B cell (primary cell): ENCODE measurements around the gene PPP2R2D. TPM values are rescaled to one million over a fixed set of nuclear protein-coding genes. Genes with fewer than 3 reads are reported as not detected.

ENCODE experiments used
- ATAC-seq: fragments of 200-7000 bp; cut with Tn5 transposase; one replicate; pipeline ENCODE4 v1.10.0; 2021; ENCODE audit warnings: low read depth, mild to moderate bottlenecking, moderate number of reproducible peaks, moderate library complexity
- CTCF ChIA-PET: fragments of 350-600 bp; sonication (Branson Sonifier 250); formaldehyde crosslinking; loops from one replicate; lab custom pipeline; 2021; ENCODE audit warnings: antibody characterized with exemption, inconsistent platforms; lab: Charles Lee
- POLR2A ChIA-PET: fragments of 350-600 bp; sonication (Branson Sonifier 250); formaldehyde crosslinking; loops from one replicate; lab custom pipeline; 2021; ENCODE audit warnings: antibody characterized with exemption; lab: Charles Lee
- DNase-seq: peaks from one replicate; pipeline ENCODE4 v3.0.0; 2013
- H2AFZ ChIP-seq: 2 replicates; pipeline ENCODE4 v1.6.1; 2012; ENCODE audit warnings: mild to moderate bottlenecking, low read depth, low read length; ENCODE audit not compliant: insufficient read depth, poor library complexity, severe bottlenecking
- H3K27ac ChIP-seq, 2 donors: 1 replicate in 1 of 2; 2 replicates in 1 of 2; pipeline ENCODE4 v1.5.1; 2012 to 2013; ENCODE audit warnings: low read length in 2 of 2, mild to moderate bottlenecking in 2 of 2, moderate library complexity in 1 of 2
- H3K27me3 ChIP-seq, 4 experiments: fragments of 200-600 bp in 1 of 4; sonication (generic) in 1 of 4; replicated peaks in 1 of 4; 1 replicate in 2 of 4; 2 replicates in 2 of 4; pipeline versions ENCODE4 v1.6.1 to v1.7.0; 2013 to 2016; ENCODE audit warnings: low read length in 3 of 4, mild to moderate bottlenecking in 2 of 4, mixed read lengths in 1 of 4, moderate library complexity in 1 of 4; ENCODE audit not compliant: insufficient read depth in 4 of 4, control insufficient read depth in 3 of 4; ENCODE audit errors: control extremely low read depth in 1 of 4
- H3K36me3 ChIP-seq, 2 experiments: replicated peaks in 1 of 2; 1 replicate in 1 of 2; 2 replicates in 1 of 2; pipeline versions ENCODE4 v1.6.1 to v1.7.1; 2013; ENCODE audit warnings: low read length in 1 of 2; ENCODE audit not compliant: insufficient read depth in 2 of 2, control insufficient read depth in 1 of 2; ENCODE audit errors: control extremely low read depth in 1 of 2, extremely low read depth in 1 of 2
- H3K4me1 ChIP-seq, 2 donors: fragments of 200-600 bp in 1 of 2; sonication (generic) in 1 of 2; 1 replicate in 1 of 2; 2 replicates in 1 of 2; pipeline versions ENCODE4 v1.5.1 to v1.6.1; 2013 to 2017; ENCODE audit warnings: low read length in 2 of 2; ENCODE audit not compliant: control insufficient read depth in 2 of 2, insufficient read depth in 2 of 2
- H3K4me2 ChIP-seq: replicated peaks from 2 replicates; pipeline ENCODE3; 2012; ENCODE audit warnings: mild to moderate bottlenecking, low read depth, low read length; ENCODE audit not compliant: poor library complexity, severe bottlenecking
- H3K4me3 ChIP-seq, 5 experiments: fragments of 200-600 bp in 1 of 5; sonication (generic) in 1 of 5; 1 replicate in 3 of 5; 2 replicates in 2 of 5; pipeline versions ENCODE4 v1.5.1 to v1.7.0; 2011 to 2016; ENCODE audit warnings: low read length in 4 of 5, mild to moderate bottlenecking in 4 of 5, low read depth in 2 of 5, control low read depth in 1 of 5, moderate library complexity in 1 of 5; ENCODE audit not compliant: insufficient read depth in 1 of 5; ENCODE audit errors: control extremely low read depth in 1 of 5, extremely low read depth in 1 of 5
- H3K79me2 ChIP-seq: fragments of 200-600 bp; sonication (generic); one replicate; pipeline ENCODE4 v1.6.0; 2016; ENCODE audit warnings: low read length; ENCODE audit not compliant: control insufficient read depth, insufficient read depth
- H3K9ac ChIP-seq: fragments of 200-600 bp; sonication (generic); 2 replicates; pipeline ENCODE4 v1.6.1; 2017; ENCODE audit warnings: mild to moderate bottlenecking, low read length, moderate library complexity
- H3K9me3 ChIP-seq, 3 donors: one replicate each; pipeline versions ENCODE4 v1.6.1 to v1.7.1; 2013; ENCODE audit warnings: low read length in 2 of 3; ENCODE audit not compliant: control insufficient read depth in 2 of 3, insufficient read depth in 1 of 3; ENCODE audit errors: control extremely low read depth in 1 of 3
- H4K20me1 ChIP-seq: 2 replicates; pipeline ENCODE4 v1.6.0; 2012; ENCODE audit warnings: mild to moderate bottlenecking, low read length; ENCODE audit not compliant: insufficient read depth, control insufficient read depth, poor library complexity, severe bottlenecking
- H3K27ac Mint-ChIP-seq: one replicate; pipeline ENCODE4 v1.8.0; 2021; ENCODE audit warnings: mixed read lengths
- H3K27me3 Mint-ChIP-seq: one replicate; pipeline ENCODE4 v1.8.0; 2021; ENCODE audit warnings: mixed read lengths
- H3K4me1 Mint-ChIP-seq: one replicate; pipeline ENCODE4 v1.8.0; 2021; ENCODE audit warnings: mixed read lengths
- H3K4me3 Mint-ChIP-seq: one replicate; pipeline ENCODE4 v1.8.0; 2021; ENCODE audit warnings: mixed read lengths
- H3K9me3 Mint-ChIP-seq: one replicate; pipeline ENCODE4 v1.8.0; 2022; ENCODE audit warnings: mixed read lengths; ENCODE audit not compliant: insufficient read depth
- EZH2 ChIP-seq: IDR thresholded peaks from 2 replicates; pipeline ENCODE4 v1.6.1; 2012; ENCODE audit warnings: borderline replicate concordance, low read depth, mild to moderate bottlenecking, moderate library complexity, low read length; ENCODE audit not compliant: insufficient read depth, poor library complexity, severe bottlenecking
- WGBS: methylation state at CpG from one replicate; pipeline ENCODE4 v1.1.5; 2013; ENCODE audit warnings: missing lambda C conversion rate; ENCODE audit not compliant: insufficient coverage; 5-methylcytosine and 5-hydroxymethylcytosine counted together
- intact Hi-C: fragments of 100-400 bp; cut with micrococcal nuclease; formaldehyde crosslinking; loops from one replicate; pipeline ENCODE4 v1.10.0; 2022
- polyA plus RNA-seq: library from polyadenylated mRNA; depleted of rRNA; stranded (reverse); fragments of >200 nt; gene quantifications from 2 replicates; pipeline ENCODE4 v1.2.3, GENCODE V29; 2012
- total RNA-seq, 2 donors: library from RNA; stranded (reverse); fragments of 120-200 nt in 1 of 2; gene quantifications; 1 replicate in 1 of 2; 2 replicates in 1 of 2; pipeline versions ENCODE4 v1.2.3 to v1.2.4, GENCODE V29; 2013 to 2022
- TF ChIP-seq, protein P1 (sequence below): fragments of 200-600 bp; IDR thresholded peaks from one replicate; pipeline ENCODE4 v1.8.0; 2022; ENCODE audit warnings: antibody characterized with exemption, mild to moderate bottlenecking

The PPP2R2D gene
- total and polyA plus RNA-seq, 2 donors (not counting 1 experiment from before 2014, with no cell fraction given), result 25.8 to 45.6 TPM

DNA sequence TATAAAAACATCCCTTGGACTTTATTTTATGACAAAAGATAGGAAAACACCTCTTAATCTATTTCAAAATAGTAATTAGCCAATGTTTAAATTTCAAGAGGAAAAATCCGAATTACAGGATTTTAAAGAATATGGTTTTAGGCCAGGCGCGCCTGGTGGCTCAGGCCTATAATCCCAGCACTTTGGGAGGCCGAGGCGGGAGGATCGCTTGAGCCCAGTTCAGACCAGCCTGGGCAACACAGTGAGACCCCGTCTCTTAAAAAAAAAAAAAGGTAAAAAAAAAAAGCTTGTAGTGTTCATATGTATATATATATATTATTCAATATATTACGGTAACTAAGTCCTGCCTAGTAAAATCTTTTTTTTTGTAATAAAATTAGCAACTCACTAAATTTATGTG is 79.5 kb downstream of the PPP2R2D start:
- H3K27me3 ChIP-seq, result peaks cover 0 to 8% (median 0%) of the 10 kb centered on the region in 4 experiments
- H4K20me1 ChIP-seq, result peaks cover 19% of the 10 kb centered on the region
- H3K27ac Mint-ChIP-seq, result no peak overlapping the region
- H3K4me1 Mint-ChIP-seq, result peaks cover 17% of the 10 kb centered on the region
- H3K9me3 ChIP-seq, result no peaks in the 10 kb centered on the region
- no peak overlapping the region for H3K9ac ChIP-seq
- H3K27ac ChIP-seq, result no peak overlapping the region
- DNase-seq (no peak), ATAC-seq (no peak)
- POLR2A ChIA-PET, result no interaction called here
- no peak overlapping the region for H3K4me3 ChIP-seq
- H2AFZ ChIP-seq, result no peak overlapping the region
- WGBS, result no CpG with 5 or more reads among the region's 8 CpGs
- H3K9me3 Mint-ChIP-seq, result no peaks in the 10 kb centered on the region
- peaks cover 11 to 17% of the 10 kb centered on the region in 2 donors for H3K4me1 ChIP-seq
- CTCF ChIA-PET, result interaction anchor here (1.3 kb wide), 1 partner anchor 95 kb away, joined by 5 read pairs; no protein-coding TSS in a partner anchor
- TF ChIP-seq, protein P1, sequence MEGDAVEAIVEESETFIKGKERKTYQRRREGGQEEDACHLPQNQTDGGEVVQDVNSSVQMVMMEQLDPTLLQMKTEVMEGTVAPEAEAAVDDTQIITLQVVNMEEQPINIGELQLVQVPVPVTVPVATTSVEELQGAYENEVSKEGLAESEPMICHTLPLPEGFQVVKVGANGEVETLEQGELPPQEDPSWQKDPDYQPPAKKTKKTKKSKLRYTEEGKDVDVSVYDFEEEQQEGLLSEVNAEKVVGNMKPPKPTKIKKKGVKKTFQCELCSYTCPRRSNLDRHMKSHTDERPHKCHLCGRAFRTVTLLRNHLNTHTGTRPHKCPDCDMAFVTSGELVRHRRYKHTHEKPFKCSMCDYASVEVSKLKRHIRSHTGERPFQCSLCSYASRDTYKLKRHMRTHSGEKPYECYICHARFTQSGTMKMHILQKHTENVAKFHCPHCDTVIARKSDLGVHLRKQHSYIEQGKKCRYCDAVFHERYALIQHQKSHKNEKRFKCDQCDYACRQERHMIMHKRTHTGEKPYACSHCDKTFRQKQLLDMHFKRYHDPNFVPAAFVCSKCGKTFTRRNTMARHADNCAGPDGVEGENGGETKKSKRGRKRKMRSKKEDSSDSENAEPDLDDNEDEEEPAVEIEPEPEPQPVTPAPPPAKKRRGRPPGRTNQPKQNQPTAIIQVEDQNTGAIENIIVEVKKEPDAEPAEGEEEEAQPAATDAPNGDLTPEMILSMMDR, result no peak
- TF ChIP-seq EZH2, result no peak
- intact Hi-C loops, result loop anchor here (5.0 kb wide), 1 partner anchor 327 kb away; the partner anchor contains the start of gene STK32C
- no peaks in the 10 kb centered on the region for H3K36me3 ChIP-seq
- H3K4me3 Mint-ChIP-seq, result peak overlapping the region; percentile 32
- no peak overlapping the region for H3K4me2 ChIP-seq
- H3K27me3 Mint-ChIP-seq, result no peaks in the 10 kb centered on the region
- H3K79me2 ChIP-seq, result peaks cover 3% of the 10 kb centered on the region

DNA sequence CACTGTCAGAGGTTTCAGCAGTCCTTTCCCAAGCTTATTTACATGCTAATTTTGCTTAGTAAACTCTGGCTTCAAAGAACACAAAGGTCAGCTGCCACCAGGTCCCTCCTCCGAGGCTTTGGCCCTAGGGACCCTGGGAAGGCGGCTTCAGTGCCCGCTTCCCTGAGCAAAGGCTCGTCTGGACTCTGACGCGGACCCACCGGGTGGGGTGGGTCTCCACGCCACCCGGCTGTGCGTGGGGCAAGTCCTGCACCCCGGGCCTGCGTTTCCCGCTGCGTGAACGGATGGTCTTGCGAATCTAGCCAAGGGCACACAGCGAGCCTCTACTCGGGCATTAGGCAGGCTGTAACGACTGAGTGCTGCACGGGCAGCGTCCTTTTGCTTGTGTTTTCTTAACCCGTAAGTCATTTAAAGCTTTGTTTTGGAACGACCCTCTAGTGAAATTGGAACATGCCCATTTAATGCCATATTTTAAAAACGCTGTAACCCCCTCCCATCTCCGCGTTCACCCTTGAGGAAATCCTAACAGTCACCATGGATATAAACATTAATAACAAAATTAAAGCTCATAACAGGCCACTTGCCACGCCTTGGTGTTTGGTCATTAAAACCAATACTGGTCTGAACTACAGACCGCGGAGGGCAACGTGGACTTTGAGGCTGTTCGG is 80.1 kb downstream of the PPP2R2D start:
- intact Hi-C loops, result loop anchor here (1.0 to 5.0 kb wide), 2 partner anchors 81 to 326 kb away; partner anchors contain the start of gene STK32C
- peaks cover 17% of the 10 kb centered on the region for H3K4me1 Mint-ChIP-seq
- DNase-seq, result peak; percentile 24
- H3K36me3 ChIP-seq, result no peaks in the 10 kb centered on the region
- H3K9ac ChIP-seq, result peak overlapping the region; percentile 68
- H3K27me3 ChIP-seq, result peaks cover 0 to 10% (median 0%) of the 10 kb centered on the region in 4 experiments
- no peak for ATAC-seq
- POLR2A ChIA-PET, result no interaction called here
- peaks cover 1% of the 10 kb centered on the region for H3K27me3 Mint-ChIP-seq
- peak overlapping the region; percentile 85 for H2AFZ ChIP-seq
- peak overlapping the region; percentile 69 for H3K27ac Mint-ChIP-seq
- peaks cover 11 to 17% of the 10 kb centered on the region in 2 donors for H3K4me1 ChIP-seq
- CTCF ChIA-PET, result interaction anchor here (1.3 kb wide), 1 partner anchor 95 kb away, joined by 5 read pairs; no protein-coding TSS in a partner anchor
- peak overlapping the region in 1 of 2 donors; percentile 29 for H3K27ac ChIP-seq
- no peaks in the 10 kb centered on the region for H3K9me3 ChIP-seq
- H3K9me3 Mint-ChIP-seq, result no peaks in the 10 kb centered on the region
- H4K20me1 ChIP-seq, result peaks cover 19% of the 10 kb centered on the region
- H3K79me2 ChIP-seq, result peaks cover 3% of the 10 kb centered on the region
- peak overlapping the region; percentile 45 to 74 (median 66) for H3K4me3 ChIP-seq
- H3K4me2 ChIP-seq, result peak overlapping the region; percentile 91
- 13% methylated on average over 31 of the region's 31 CpGs for WGBS
- peak overlapping the region; percentile 86 for H3K4me3 Mint-ChIP-seq
- TF ChIP-seq, protein P1, result no peak
- TF ChIP-seq EZH2, result no peak
